Measurements from ENCODE around the gene COL5A3. TPM values are rescaled to one million over a fixed set of nuclear protein-coding genes. Genes with fewer than 3 reads are reported as not detected.

Gene COL5A3
- total and polyA plus RNA-seq, 2 donors, result 1.6 to 10.7 TPM

- WGBS, result 90% methylated on average over 3 of the region's 3 CpGs
- Histone ChIP-seq H3K27me3 (ENCODE audit: control insufficient read depth in 2 of 2, insufficient read depth in 1 of 2, low read length in 1 of 2) (peaks cover 0 to 7% of the 10 kb centered on the region in 2 donors), H3K4me3 (ENCODE audit: low read length in 2 of 2) (no peak overlapping the region), H3K4me1 (ENCODE audit: control insufficient read depth in 2 of 2, insufficient read depth in 2 of 2, low read length in 2 of 2) (no peaks in the 10 kb centered on the region), H3K27ac (ENCODE audit: low read depth in 1 of 2, low read length in 1 of 2) (no peak overlapping the region), H3K36me3 (ENCODE audit: control insufficient read depth in 2 of 2, insufficient read depth in 2 of 2, low read length in 1 of 2) (no peaks in the 10 kb centered on the region), H3K9me3 (ENCODE audit: control insufficient read depth in 2 of 2, insufficient read depth in 1 of 2, low read length in 1 of 2) (no peaks in the 10 kb centered on the region)
- no peak for DNase-seq (ENCODE audit: low read depth in 6 of 9, low spot score in 9 of 9)
Observed at GRCh38 chr19:10018263-10018662, 8.0 kb upstream of the COL5A3 start.

GRCh38 chr19:10013834-10014618 lies 3.7 kb upstream of the COL5A3 start:
- 67% methylated on average over 6 of the region's 6 CpGs for WGBS

GRCh38 chr19:10013316-10013715 lies 3.0 kb upstream of the COL5A3 start, which contains the start of gene RDH8:
Gene RDH8 (plus strand): TSS chr19:10013483. CDS start chr19:10013498, 15 bp downstream.
- Histone ChIP-seq H3K27ac (ENCODE audit: low read depth in 1 of 2, low read length in 1 of 2) (no peak within 1 kb of the TSS), H3K4me3 (ENCODE audit: low read length in 2 of 2) (no peak within 1 kb of the TSS), H3K9me3 (ENCODE audit: control insufficient read depth in 2 of 2, insufficient read depth in 1 of 2, low read length in 1 of 2) (no peaks in the 10 kb centered on the region), H3K4me1 (ENCODE audit: control insufficient read depth in 2 of 2, insufficient read depth in 2 of 2, low read length in 2 of 2) (peaks cover 2 to 5% of the 10 kb centered on the region in 2 donors), H3K36me3 (ENCODE audit: control insufficient read depth in 2 of 2, insufficient read depth in 2 of 2, low read length in 1 of 2) (no peaks in the 10 kb centered on the region), H3K27me3 (ENCODE audit: control insufficient read depth in 2 of 2, insufficient read depth in 1 of 2, low read length in 1 of 2) (peaks cover 19 to 51% of the 10 kb centered on the region in 2 donors)
- no peak for DNase-seq (ENCODE audit: low read depth in 6 of 9, low spot score in 9 of 9)
- WGBS, result 74% methylated on average over 10 of the region's 10 CpGs

More at GRCh38 chr19:10013834-10014618, 3.7 kb upstream of the COL5A3 start:
- no peak for DNase-seq (ENCODE audit: low read depth in 6 of 9, low spot score in 9 of 9)
- Histone ChIP-seq H3K4me3 (ENCODE audit: low read length in 2 of 2) (no peak overlapping the region), H3K27me3 (ENCODE audit: control insufficient read depth in 2 of 2, insufficient read depth in 1 of 2, low read length in 1 of 2) (peaks cover 19 to 44% of the 10 kb centered on the region in 2 donors), H3K9me3 (ENCODE audit: control insufficient read depth in 2 of 2, insufficient read depth in 1 of 2, low read length in 1 of 2) (no peaks in the 10 kb centered on the region), H3K36me3 (ENCODE audit: control insufficient read depth in 2 of 2, insufficient read depth in 2 of 2, low read length in 1 of 2) (no peaks in the 10 kb centered on the region), H3K4me1 (ENCODE audit: control insufficient read depth in 2 of 2, insufficient read depth in 2 of 2, low read length in 2 of 2) (peaks cover 2 to 3% of the 10 kb centered on the region in 2 donors), H3K27ac (ENCODE audit: low read depth in 1 of 2, low read length in 1 of 2) (no peak overlapping the region)

- Histone ChIP-seq H3K4me3 (ENCODE audit: low read length in 2 of 2) (no peak overlapping the region), H3K36me3 (ENCODE audit: control insufficient read depth in 2 of 2, insufficient read depth in 2 of 2, low read length in 1 of 2) (no peaks in the 10 kb centered on the region), H3K27me3 (ENCODE audit: control insufficient read depth in 2 of 2, insufficient read depth in 1 of 2, low read length in 1 of 2) (peaks cover 22 to 63% of the 10 kb centered on the region in 2 donors), H3K4me1 (ENCODE audit: control insufficient read depth in 2 of 2, insufficient read depth in 2 of 2, low read length in 2 of 2) (peaks cover 4 to 5% of the 10 kb centered on the region in 2 donors), H3K27ac (ENCODE audit: low read depth in 1 of 2, low read length in 1 of 2) (no peak overlapping the region), H3K9me3 (ENCODE audit: control insufficient read depth in 2 of 2, insufficient read depth in 1 of 2, low read length in 1 of 2) (no peaks in the 10 kb centered on the region)
- DNase-seq (ENCODE audit: low read depth in 6 of 9, low spot score in 9 of 9), result no peak
- 43% methylated on average over 7 of the region's 7 CpGs for WGBS
Observed at GRCh38 chr19:10011974-10012373, 1.7 kb upstream of the COL5A3 start.

- Histone ChIP-seq H3K27me3 (ENCODE audit: control insufficient read depth in 2 of 2, insufficient read depth in 1 of 2, low read length in 1 of 2) (peaks cover 22 to 63% of the 10 kb centered on the region in 2 donors), H3K9me3 (ENCODE audit: control insufficient read depth in 2 of 2, insufficient read depth in 1 of 2, low read length in 1 of 2) (no peaks in the 10 kb centered on the region), H3K27ac (ENCODE audit: low read depth in 1 of 2, low read length in 1 of 2) (no peak overlapping the region), H3K4me3 (ENCODE audit: low read length in 2 of 2) (no peak overlapping the region), H3K4me1 (ENCODE audit: control insufficient read depth in 2 of 2, insufficient read depth in 2 of 2, low read length in 2 of 2) (peaks cover 12 to 15% of the 10 kb centered on the region in 2 donors), H3K36me3 (ENCODE audit: control insufficient read depth in 2 of 2, insufficient read depth in 2 of 2, low read length in 1 of 2) (no peaks in the 10 kb centered on the region)
- DNase-seq (ENCODE audit: low read depth in 6 of 9, low spot score in 9 of 9), result no peak
- 82% methylated on average over 9 of the region's 9 CpGs for WGBS
Observed at GRCh38 chr19:10010939-10011338, 635 bp upstream of the COL5A3 start.

- Histone ChIP-seq H3K36me3 (ENCODE audit: control insufficient read depth in 2 of 2, insufficient read depth in 2 of 2, low read length in 1 of 2) (no peaks in the 10 kb centered on the region), H3K27me3 (ENCODE audit: control insufficient read depth in 2 of 2, insufficient read depth in 1 of 2, low read length in 1 of 2) (peaks cover 22 to 65% of the 10 kb centered on the region in 2 donors), H3K9me3 (ENCODE audit: control insufficient read depth in 2 of 2, insufficient read depth in 1 of 2, low read length in 1 of 2) (no peaks in the 10 kb centered on the region), H3K4me3 (ENCODE audit: low read length in 2 of 2) (no peak overlapping the region), H3K27ac (ENCODE audit: low read depth in 1 of 2, low read length in 1 of 2) (no peak overlapping the region), H3K4me1 (ENCODE audit: control insufficient read depth in 2 of 2, insufficient read depth in 2 of 2, low read length in 2 of 2) (peaks cover 13 to 21% of the 10 kb centered on the region in 2 donors)
- no peak for DNase-seq (ENCODE audit: low read depth in 6 of 9, low spot score in 9 of 9)
- 19% methylated on average over 22 of the region's 22 CpGs for WGBS
Observed at GRCh38 chr19:10009714-10010224, 535 bp downstream of the COL5A3 start.

DNA sequence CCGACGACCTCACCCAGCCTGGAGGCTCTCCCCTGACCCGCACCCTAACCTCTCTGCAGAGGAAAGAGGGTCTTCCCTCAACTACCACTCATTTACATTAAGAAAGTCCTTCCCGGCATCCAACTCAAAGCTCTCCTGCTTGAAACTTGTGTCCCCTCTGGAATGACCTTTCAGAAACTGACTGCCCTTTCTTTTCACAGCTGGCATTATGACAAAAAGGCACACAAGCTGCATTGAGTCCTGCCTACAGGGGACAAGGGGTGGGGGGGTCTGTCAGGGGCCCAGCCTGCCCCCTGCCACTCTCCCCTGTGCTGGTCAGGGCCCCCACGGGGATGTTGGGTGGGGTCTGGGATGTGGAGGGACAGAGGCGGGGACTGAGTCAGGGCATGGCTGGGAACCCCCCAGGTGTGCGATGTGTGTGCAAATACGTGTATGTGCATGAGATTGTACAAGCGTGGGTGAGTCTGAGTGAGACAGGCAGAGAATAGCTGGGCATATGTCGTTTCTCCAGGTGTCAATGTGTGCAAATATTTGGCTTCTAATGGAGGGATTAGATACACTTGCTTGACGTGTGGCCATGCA lies 2.0 kb downstream of the COL5A3 start:
- no peak for DNase-seq (ENCODE audit: low read depth in 6 of 9, low spot score in 9 of 9)
- Histone ChIP-seq H3K36me3 (ENCODE audit: control insufficient read depth in 2 of 2, insufficient read depth in 2 of 2, low read length in 1 of 2) (no peaks in the 10 kb centered on the region), H3K9me3 (ENCODE audit: control insufficient read depth in 2 of 2, insufficient read depth in 1 of 2, low read length in 1 of 2) (no peaks in the 10 kb centered on the region), H3K27me3 (ENCODE audit: control insufficient read depth in 2 of 2, insufficient read depth in 1 of 2, low read length in 1 of 2) (peaks cover 22 to 59% of the 10 kb centered on the region in 2 donors), H3K4me3 (ENCODE audit: low read length in 2 of 2) (no peak overlapping the region), H3K4me1 (ENCODE audit: control insufficient read depth in 2 of 2, insufficient read depth in 2 of 2, low read length in 2 of 2) (peaks cover 13 to 21% of the 10 kb centered on the region in 2 donors), H3K27ac (ENCODE audit: low read depth in 1 of 2, low read length in 1 of 2) (no peak overlapping the region)
- 53% methylated on average over 11 of the region's 11 CpGs for WGBS

DNA sequence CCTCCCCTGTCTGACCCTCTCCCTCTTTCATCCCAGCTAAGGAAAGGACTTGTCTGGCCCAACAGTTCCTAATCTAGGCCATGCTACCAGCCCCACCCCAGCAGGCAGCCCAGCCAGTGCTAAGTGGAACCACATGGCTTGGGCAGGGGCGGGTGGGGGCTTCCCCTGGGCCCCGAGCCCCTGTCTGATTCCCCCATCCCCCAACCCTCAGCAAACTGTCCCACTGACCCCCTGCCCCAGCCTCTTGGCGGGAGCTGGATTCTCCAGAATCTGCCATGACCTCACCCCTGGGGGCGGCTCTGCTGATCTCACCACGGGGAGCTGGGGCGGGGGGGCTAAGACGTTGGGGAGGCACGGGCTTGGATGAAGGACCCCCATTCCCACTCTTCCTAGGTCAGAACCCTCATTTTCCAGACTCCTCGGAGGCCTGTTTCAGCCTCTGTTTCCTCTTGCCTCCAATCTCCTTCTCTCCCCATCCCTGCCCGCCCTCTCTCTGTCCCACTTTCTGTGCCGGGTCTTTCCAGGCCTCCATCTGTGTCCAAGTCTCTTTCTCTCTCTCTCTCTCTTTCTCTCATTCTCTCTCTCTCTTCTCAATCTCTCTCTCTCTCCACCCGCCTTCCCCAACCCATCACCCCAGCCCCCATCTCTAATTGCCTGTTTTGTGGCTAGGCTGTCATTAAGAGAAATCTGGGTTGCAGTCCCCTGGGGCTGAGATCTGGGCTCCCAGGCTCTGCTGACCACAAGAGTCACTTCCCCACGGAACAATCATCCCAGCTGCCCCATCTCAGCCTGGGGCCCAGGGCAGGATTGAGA lies 2.7 kb downstream of the COL5A3 start:
- Histone ChIP-seq H3K4me1 (ENCODE audit: control insufficient read depth in 2 of 2, insufficient read depth in 2 of 2, low read length in 2 of 2) (peaks cover 13 to 21% of the 10 kb centered on the region in 2 donors), H3K27ac (ENCODE audit: low read depth in 1 of 2, low read length in 1 of 2) (no peak overlapping the region), H3K36me3 (ENCODE audit: control insufficient read depth in 2 of 2, insufficient read depth in 2 of 2, low read length in 1 of 2) (no peaks in the 10 kb centered on the region), H3K9me3 (ENCODE audit: control insufficient read depth in 2 of 2, insufficient read depth in 1 of 2, low read length in 1 of 2) (no peaks in the 10 kb centered on the region), H3K4me3 (ENCODE audit: low read length in 2 of 2) (no peak overlapping the region), H3K27me3 (ENCODE audit: control insufficient read depth in 2 of 2, insufficient read depth in 1 of 2, low read length in 1 of 2) (peaks cover 22 to 55% of the 10 kb centered on the region in 2 donors)
- 51% methylated on average over 13 of the region's 13 CpGs for WGBS
- DNase-seq (ENCODE audit: low read depth in 6 of 9, low spot score in 9 of 9), result no peak
